ENCODE measurements around the gene INF2. TPM values are rescaled to one million over a fixed set of nuclear protein-coding genes. Genes with fewer than 3 reads are reported as not detected.

INF2 gene
- total RNA-seq, 1 experiment from 2014 or later, result 70.9 TPM

- H3K27me3 ChIP-seq (replicated peaks; ENCODE audit: insufficient read depth, low read depth, low read length, poor library complexity), result no peaks in the 10 kb centered on the region
- CTCF ChIA-PET, result interaction anchor here (0.5 kb wide), 1 partner anchor 796 kb away, joined by 3 read pairs; no protein-coding TSS in a partner anchor
- no TSS peak for BruUV-seq (replicated peaks)
Observed at GRCh38 chr14:104741108-104741802, 51.8 kb downstream of the INF2 start.

DNA sequence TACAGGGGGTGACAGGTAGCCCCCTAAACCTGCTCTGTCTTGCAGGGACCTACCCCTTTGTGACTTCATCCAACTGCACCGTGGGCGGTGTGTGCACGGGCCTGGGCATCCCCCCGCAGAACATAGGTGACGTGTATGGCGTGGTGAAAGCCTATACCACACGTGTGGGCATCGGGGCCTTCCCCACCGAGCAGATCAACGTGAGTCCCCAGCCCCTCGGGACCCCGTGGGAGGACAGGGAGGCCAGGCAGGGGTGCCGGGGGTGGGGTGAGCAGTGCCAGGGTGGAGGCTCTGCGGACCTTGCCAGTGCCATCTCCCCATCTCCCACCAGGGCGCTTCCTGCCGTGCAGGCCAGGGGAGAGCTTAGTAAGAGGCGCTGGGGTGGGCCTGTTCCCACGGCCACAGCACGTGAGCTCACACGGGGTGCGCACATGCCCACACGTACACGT lies 52.4 kb downstream of the INF2 start:
- no peak overlapping the region for H3K27ac ChIP-seq (ENCODE audit: low read depth, low read length, poor library complexity, severe bottlenecking)
- no peaks in the 10 kb centered on the region for H3K9me3 ChIP-seq (ENCODE audit: low read depth, low read length, poor library complexity, severe bottlenecking)
- H3K27me3 ChIP-seq (replicated peaks; ENCODE audit: insufficient read depth, low read depth, low read length, poor library complexity), result no peaks in the 10 kb centered on the region
- POLR2A ChIA-PET (ENCODE audit: low non-redundant PET), result no interaction called here
- no peak overlapping the region for H3K4me3 ChIP-seq (ENCODE audit: low read depth, low read length, poor library complexity, severe bottlenecking)
- TF ChIP-seq, protein P1, sequence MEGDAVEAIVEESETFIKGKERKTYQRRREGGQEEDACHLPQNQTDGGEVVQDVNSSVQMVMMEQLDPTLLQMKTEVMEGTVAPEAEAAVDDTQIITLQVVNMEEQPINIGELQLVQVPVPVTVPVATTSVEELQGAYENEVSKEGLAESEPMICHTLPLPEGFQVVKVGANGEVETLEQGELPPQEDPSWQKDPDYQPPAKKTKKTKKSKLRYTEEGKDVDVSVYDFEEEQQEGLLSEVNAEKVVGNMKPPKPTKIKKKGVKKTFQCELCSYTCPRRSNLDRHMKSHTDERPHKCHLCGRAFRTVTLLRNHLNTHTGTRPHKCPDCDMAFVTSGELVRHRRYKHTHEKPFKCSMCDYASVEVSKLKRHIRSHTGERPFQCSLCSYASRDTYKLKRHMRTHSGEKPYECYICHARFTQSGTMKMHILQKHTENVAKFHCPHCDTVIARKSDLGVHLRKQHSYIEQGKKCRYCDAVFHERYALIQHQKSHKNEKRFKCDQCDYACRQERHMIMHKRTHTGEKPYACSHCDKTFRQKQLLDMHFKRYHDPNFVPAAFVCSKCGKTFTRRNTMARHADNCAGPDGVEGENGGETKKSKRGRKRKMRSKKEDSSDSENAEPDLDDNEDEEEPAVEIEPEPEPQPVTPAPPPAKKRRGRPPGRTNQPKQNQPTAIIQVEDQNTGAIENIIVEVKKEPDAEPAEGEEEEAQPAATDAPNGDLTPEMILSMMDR (conservative IDR thresholded peaks at IDR 0.05; ENCODE audit: low read depth, low read length), result no peak
- TF ChIP-seq EZH2 (IDR thresholded peaks at IDR 0.05; ENCODE audit: borderline replicate concordance, low read depth, low read length, poor library complexity, severe bottlenecking), result no peak
- no peaks in the 10 kb centered on the region for H3K4me1 ChIP-seq (ENCODE audit: insufficient read depth, low read length, poor library complexity, severe bottlenecking)
- no peak for DNase-seq (ENCODE audit: low spot score)
- CTCF ChIA-PET, result interaction anchor here (0.5 kb wide), 1 partner anchor 795 kb away, joined by 3 read pairs; no protein-coding TSS in a partner anchor
- intact Hi-C loops (cut with micrococcal nuclease; ENCODE audit: unreplicated experiment), result no loop called here
- no TSS peak for BruUV-seq (replicated peaks)
- no peaks in the 10 kb centered on the region for H3K36me3 ChIP-seq (ENCODE audit: insufficient read depth, low read length, poor library complexity, severe bottlenecking)

More at GRCh38 chr14:104741108-104741802, 51.8 kb downstream of the INF2 start:
- DNase-seq (ENCODE audit: low spot score), result no peak
- intact Hi-C loops (cut with micrococcal nuclease; ENCODE audit: unreplicated experiment), result no loop called here
- Histone ChIP-seq H3K9me3 (ENCODE audit: low read depth, low read length, poor library complexity, severe bottlenecking) (no peaks in the 10 kb centered on the region), H3K36me3 (ENCODE audit: insufficient read depth, low read length, poor library complexity, severe bottlenecking) (no peaks in the 10 kb centered on the region), H3K4me3 (ENCODE audit: low read depth, low read length, poor library complexity, severe bottlenecking) (no peak overlapping the region), H3K4me1 (ENCODE audit: insufficient read depth, low read length, poor library complexity, severe bottlenecking) (no peaks in the 10 kb centered on the region), H3K27ac (ENCODE audit: low read depth, low read length, poor library complexity, severe bottlenecking) (no peak overlapping the region)
- TF ChIP-seq EZH2 (IDR thresholded peaks at IDR 0.05; ENCODE audit: borderline replicate concordance, low read depth, low read length, poor library complexity, severe bottlenecking), result no peak
- TF ChIP-seq, protein P1 (conservative IDR thresholded peaks at IDR 0.05; ENCODE audit: low read depth, low read length), result no peak
- POLR2A ChIA-PET (ENCODE audit: low non-redundant PET), result no interaction called here

- H3K36me3 ChIP-seq (ENCODE audit: insufficient read depth, low read length, poor library complexity, severe bottlenecking), result no peaks in the 10 kb centered on the region
- no peak for DNase-seq (ENCODE audit: low spot score)
- BruUV-seq (replicated peaks), result no TSS peak
- H3K27me3 ChIP-seq (replicated peaks; ENCODE audit: insufficient read depth, low read depth, low read length, poor library complexity), result no peaks in the 10 kb centered on the region
- no peak for TF ChIP-seq EZH2 (IDR thresholded peaks at IDR 0.05; ENCODE audit: borderline replicate concordance, low read depth, low read length, poor library complexity, severe bottlenecking)
- TF ChIP-seq, protein P1 (conservative IDR thresholded peaks at IDR 0.05; ENCODE audit: low read depth, low read length), result no peak
- no peaks in the 10 kb centered on the region for H3K4me1 ChIP-seq (ENCODE audit: insufficient read depth, low read length, poor library complexity, severe bottlenecking)
- CTCF ChIA-PET, result no interaction called here
- POLR2A ChIA-PET (ENCODE audit: low non-redundant PET), result interaction anchor here (0.6 kb wide), 1 partner anchor 734 kb away, joined by 3 read pairs; no protein-coding TSS in a partner anchor
- intact Hi-C loops (cut with micrococcal nuclease; ENCODE audit: unreplicated experiment), result no loop called here
- no peaks in the 10 kb centered on the region for H3K9me3 ChIP-seq (ENCODE audit: low read depth, low read length, poor library complexity, severe bottlenecking)
- no peak overlapping the region for H3K4me3 ChIP-seq (ENCODE audit: low read depth, low read length, poor library complexity, severe bottlenecking)
- H3K27ac ChIP-seq (ENCODE audit: low read depth, low read length, poor library complexity, severe bottlenecking), result no peak overlapping the region
Observed at GRCh38 chr14:104742586-104743455, 53.4 kb downstream of the INF2 start.
